Measurements from ENCODE around the gene BMPR1A.

DNA sequence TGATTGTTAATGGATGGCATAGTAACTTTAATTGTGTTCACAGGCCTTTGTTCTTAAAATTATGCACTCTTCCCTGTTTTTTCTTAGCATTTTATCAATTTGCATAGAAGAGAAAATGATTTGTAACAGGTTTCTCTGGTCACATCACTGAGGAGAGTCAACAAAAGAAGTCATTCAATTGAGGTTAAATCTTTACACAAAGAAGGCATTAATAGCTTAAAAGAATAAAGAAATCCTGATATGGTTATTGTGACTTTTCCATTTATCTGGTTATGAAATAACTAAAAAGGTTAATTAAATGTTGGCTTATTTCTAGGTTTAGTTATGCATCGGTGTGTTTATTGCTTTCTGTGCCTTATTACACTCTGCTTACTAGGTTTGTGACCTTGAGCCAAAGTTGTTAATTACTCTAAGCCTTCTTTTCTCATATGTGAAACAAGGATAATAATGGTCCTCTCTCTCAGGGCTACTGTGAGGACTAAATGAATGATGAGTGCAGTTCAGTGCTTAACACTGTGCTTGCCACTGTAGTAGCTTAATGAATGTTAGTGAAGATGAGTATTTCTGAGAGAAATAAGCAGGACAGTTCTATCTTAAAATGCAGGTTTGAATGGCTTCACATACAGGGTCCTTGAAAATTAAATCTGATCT lies 12.1 kb downstream of the BMPR1A start:
- TF ChIP-seq, protein P1, sequence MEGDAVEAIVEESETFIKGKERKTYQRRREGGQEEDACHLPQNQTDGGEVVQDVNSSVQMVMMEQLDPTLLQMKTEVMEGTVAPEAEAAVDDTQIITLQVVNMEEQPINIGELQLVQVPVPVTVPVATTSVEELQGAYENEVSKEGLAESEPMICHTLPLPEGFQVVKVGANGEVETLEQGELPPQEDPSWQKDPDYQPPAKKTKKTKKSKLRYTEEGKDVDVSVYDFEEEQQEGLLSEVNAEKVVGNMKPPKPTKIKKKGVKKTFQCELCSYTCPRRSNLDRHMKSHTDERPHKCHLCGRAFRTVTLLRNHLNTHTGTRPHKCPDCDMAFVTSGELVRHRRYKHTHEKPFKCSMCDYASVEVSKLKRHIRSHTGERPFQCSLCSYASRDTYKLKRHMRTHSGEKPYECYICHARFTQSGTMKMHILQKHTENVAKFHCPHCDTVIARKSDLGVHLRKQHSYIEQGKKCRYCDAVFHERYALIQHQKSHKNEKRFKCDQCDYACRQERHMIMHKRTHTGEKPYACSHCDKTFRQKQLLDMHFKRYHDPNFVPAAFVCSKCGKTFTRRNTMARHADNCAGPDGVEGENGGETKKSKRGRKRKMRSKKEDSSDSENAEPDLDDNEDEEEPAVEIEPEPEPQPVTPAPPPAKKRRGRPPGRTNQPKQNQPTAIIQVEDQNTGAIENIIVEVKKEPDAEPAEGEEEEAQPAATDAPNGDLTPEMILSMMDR (IDR thresholded peaks at IDR 0.05): no peak
- TF ChIP-seq POLR2A (IDR thresholded peaks at IDR 0.05): no peak
